Activated CD8-positive, alpha-beta T cell treated with anti-CD3 and anti-CD28 coated beads for 36 hours (primary cell): ENCODE results near the gene RARRES2. TPM values are rescaled to one million over a fixed set of nuclear protein-coding genes. Genes with fewer than 3 reads are reported as not detected.

ENCODE experiments used
- ATAC-seq: fragments of 200-7000 bp; cut with Tn5 transposase; one replicate; pipeline ENCODE4 v1.10.0; 2021; ENCODE audit warnings: mild to moderate bottlenecking, moderate library complexity
- CTCF ChIA-PET: fragments of 350-600 bp; sonication (Branson Sonifier 250); formaldehyde crosslinking; loops from one replicate; lab custom pipeline; 2021; ENCODE audit warnings: antibody characterized with exemption; lab: Charles Lee
- POLR2A ChIA-PET: fragments of 350-600 bp; sonication (Branson Sonifier 250); formaldehyde crosslinking; loops from one replicate; lab custom pipeline; 2021; ENCODE audit warnings: antibody characterized with exemption; lab: Charles Lee
- DNase-seq: peaks from one replicate; pipeline ENCODE4 v3.0.0-alpha.2; 2020
- H3K27ac Mint-ChIP-seq: one replicate; pipeline ENCODE4 v1.8.0; 2021; ENCODE audit warnings: mild to moderate bottlenecking, mixed read lengths
- H3K27me3 Mint-ChIP-seq: one replicate; pipeline ENCODE4 v1.8.0; 2021; ENCODE audit warnings: mixed read lengths
- H3K36me3 Mint-ChIP-seq: one replicate; pipeline ENCODE4 v1.8.0; 2021; ENCODE audit warnings: low read depth, mixed read lengths
- H3K4me1 Mint-ChIP-seq: one replicate; pipeline ENCODE4 v1.8.0; 2021; ENCODE audit warnings: low read depth, mixed read lengths
- H3K4me3 Mint-ChIP-seq: one replicate; pipeline ENCODE4 v1.8.0; 2021; ENCODE audit warnings: mild to moderate bottlenecking, moderate library complexity, mixed read lengths
- H3K9me3 Mint-ChIP-seq: one replicate; pipeline ENCODE4 v1.8.0; 2021; ENCODE audit warnings: mixed read lengths
- CTCF ChIP-seq: fragments of 200-600 bp; IDR thresholded peaks from one replicate; pipeline ENCODE4 v1.8.0; 2022; ENCODE audit warnings: antibody characterized with exemption, mild to moderate bottlenecking
- intact Hi-C: fragments of 100-400 bp; cut with micrococcal nuclease; formaldehyde crosslinking; loops from one replicate; pipeline ENCODE4 v1.10.0; 2022
- total RNA-seq, 2 experiments: library from RNA; stranded (reverse); gene quantifications; one replicate each; pipeline ENCODE4 v1.2.3, GENCODE V29; 2021

Gene RARRES2
- total RNA-seq, 2 experiments from 2014 or later, result not detected

GRCh38 chr7:150325110-150325611 lies 16.3 kb downstream of the RARRES2 start:
- H3K4me3 Mint-ChIP-seq, result peak overlapping the region; percentile 95
- H3K9me3 Mint-ChIP-seq, result no peaks in the 10 kb centered on the region
- H3K27ac Mint-ChIP-seq, result peak overlapping the region; percentile 99
- TF ChIP-seq CTCF, result no peak
- POLR2A ChIA-PET, result interaction anchor here (1.1 to 3.8 kb wide), 3 partner anchors 9 to 44 kb away, joined by 3 to 19 read pairs (median 6); partner anchors contain the start of gene REPIN1
- H3K36me3 Mint-ChIP-seq, result peaks cover 63% of the 10 kb centered on the region
- CTCF ChIA-PET, result interaction anchor here (1.4 kb wide), 1 partner anchor 124 kb away, joined by 3 read pairs; no protein-coding TSS in a partner anchor
- DNase-seq (no peak), ATAC-seq (no peak)
- intact Hi-C loops, result no loop called here
- peaks cover 44% of the 10 kb centered on the region for H3K4me1 Mint-ChIP-seq
- H3K27me3 Mint-ChIP-seq, result no peaks in the 10 kb centered on the region

GRCh38 chr7:150324373-150324961 lies 17.0 kb downstream of the RARRES2 start:
- Mint-ChIP-seq H3K9me3 (no peaks in the 10 kb centered on the region), H3K36me3 (peaks cover 66% of the 10 kb centered on the region), H3K4me1 (peaks cover 48% of the 10 kb centered on the region), H3K4me3 (peak overlapping the region; percentile 95), H3K27ac (peak overlapping the region; percentile 99), H3K27me3 (no peaks in the 10 kb centered on the region)
- intact Hi-C loops, result no loop called here
- no peak for TF ChIP-seq CTCF
- ATAC-seq (no peak), DNase-seq (peak; percentile 19)
- POLR2A ChIA-PET, result interaction anchor here (1.6 to 3.8 kb wide), 4 partner anchors 16 to 80 kb away, joined by 6 to 19 read pairs (median 10); partner anchors contain the start of gene REPIN1
- CTCF ChIA-PET, result no interaction called here

GRCh38 chr7:150323682-150324372 lies 17.6 kb downstream of the RARRES2 start:
- no peaks in the 10 kb centered on the region for H3K9me3 Mint-ChIP-seq
- intact Hi-C loops, result no loop called here
- peaks cover 48% of the 10 kb centered on the region for H3K4me1 Mint-ChIP-seq
- CTCF ChIA-PET, result no interaction called here
- no peak for DNase-seq
- peaks cover 62% of the 10 kb centered on the region for H3K36me3 Mint-ChIP-seq
- H3K27ac Mint-ChIP-seq, result peak overlapping the region; percentile 99
- TF ChIP-seq CTCF, result no peak
- peak; percentile 18 for ATAC-seq
- POLR2A ChIA-PET, result interaction anchor here (0.7 to 3.8 kb wide), 6 partner anchors 13 to 83 kb away, joined by 3 to 19 read pairs (median 6); partner anchors contain the start of gene REPIN1
- peak overlapping the region; percentile 95 for H3K4me3 Mint-ChIP-seq
- H3K27me3 Mint-ChIP-seq, result no peaks in the 10 kb centered on the region

GRCh38 chr7:150322833-150323681 lies 18.4 kb downstream of the RARRES2 start, which contains the start of the genes ACTR3C and LRRC61:
ACTR3C (minus strand) TSS chr7:150323545; CDS start chr7:150295296, 28,249 bp downstream.
LRRC61 (plus strand) TSS chr7:150323355; CDS start chr7:150336862, 13,507 bp downstream.
- Mint-ChIP-seq H3K27me3 (no peaks in the 10 kb centered on the region), H3K4me1 (peaks cover 48% of the 10 kb centered on the region), H3K27ac (peak within 1 kb of the TSS; percentile 100), H3K4me3 (peak within 1 kb of the TSS; percentile 95), H3K9me3 (no peaks in the 10 kb centered on the region), H3K36me3 (peaks cover 55% of the 10 kb centered on the region)
- CTCF ChIA-PET, result interaction anchor here (1.2 to 1.4 kb wide), 2 partner anchors 31 to 33 kb away, joined by 3 to 4 read pairs; no protein-coding TSS in a partner anchor
- DNase-seq, result peak; percentile 81
- peak; percentile 53 for ATAC-seq
- POLR2A ChIA-PET, result interaction anchor here (0.7 to 3.8 kb wide), 6 partner anchors 14 to 84 kb away, joined by 3 to 19 read pairs (median 6); partner anchors contain the start of gene REPIN1
- TF ChIP-seq CTCF, result peak; percentile 43
- intact Hi-C loops, result no loop called here
